Activated CD8-positive, alpha-beta T cell treated with anti-CD3 and anti-CD28 coated beads for 36 hours (primary cell): ENCODE data around the gene ABHD14A. TPM values are rescaled to one million over a fixed set of nuclear protein-coding genes. Genes with fewer than 3 reads are reported as not detected.

Experiments
- ATAC-seq: fragments of 200-7000 bp; cut with Tn5 transposase; one replicate; pipeline ENCODE4 v1.10.0; 2021; ENCODE audit warnings: mild to moderate bottlenecking, moderate library complexity
- CTCF ChIA-PET: fragments of 350-600 bp; sonication (Branson Sonifier 250); formaldehyde crosslinking; loops from one replicate; lab custom pipeline; 2021; ENCODE audit warnings: antibody characterized with exemption; lab: Charles Lee
- POLR2A ChIA-PET: fragments of 350-600 bp; sonication (Branson Sonifier 250); formaldehyde crosslinking; loops from one replicate; lab custom pipeline; 2021; ENCODE audit warnings: antibody characterized with exemption; lab: Charles Lee
- DNase-seq: peaks from one replicate; pipeline ENCODE4 v3.0.0-alpha.2; 2020
- H3K27ac Mint-ChIP-seq: one replicate; pipeline ENCODE4 v1.8.0; 2021; ENCODE audit warnings: mild to moderate bottlenecking, mixed read lengths
- H3K27me3 Mint-ChIP-seq: one replicate; pipeline ENCODE4 v1.8.0; 2021; ENCODE audit warnings: mixed read lengths
- H3K36me3 Mint-ChIP-seq: one replicate; pipeline ENCODE4 v1.8.0; 2021; ENCODE audit warnings: low read depth, mixed read lengths
- H3K4me1 Mint-ChIP-seq: one replicate; pipeline ENCODE4 v1.8.0; 2021; ENCODE audit warnings: low read depth, mixed read lengths
- H3K4me3 Mint-ChIP-seq: one replicate; pipeline ENCODE4 v1.8.0; 2021; ENCODE audit warnings: mild to moderate bottlenecking, moderate library complexity, mixed read lengths
- H3K9me3 Mint-ChIP-seq: one replicate; pipeline ENCODE4 v1.8.0; 2021; ENCODE audit warnings: mixed read lengths
- intact Hi-C: fragments of 100-400 bp; cut with micrococcal nuclease; formaldehyde crosslinking; loops from one replicate; pipeline ENCODE4 v1.10.0; 2022
- total RNA-seq, 2 experiments: library from RNA; stranded (reverse); gene quantifications; one replicate each; pipeline ENCODE4 v1.2.3, GENCODE V29; 2021
- TF ChIP-seq, protein P1 (sequence below): fragments of 200-600 bp; IDR thresholded peaks from one replicate; pipeline ENCODE4 v1.8.0; 2022; ENCODE audit warnings: antibody characterized with exemption, mild to moderate bottlenecking

Gene ABHD14A
- total RNA-seq, 2 experiments from 2014 or later, result 8.9 to 9.5 TPM

- DNase-seq (no peak), ATAC-seq (no peak)
- no peaks in the 10 kb centered on the region for H3K9me3 Mint-ChIP-seq
- ChIA-PET POLR2A (no interaction called here), CTCF (no interaction called here)
- no peak overlapping the region for H3K4me3 Mint-ChIP-seq
- TF ChIP-seq, protein P1, sequence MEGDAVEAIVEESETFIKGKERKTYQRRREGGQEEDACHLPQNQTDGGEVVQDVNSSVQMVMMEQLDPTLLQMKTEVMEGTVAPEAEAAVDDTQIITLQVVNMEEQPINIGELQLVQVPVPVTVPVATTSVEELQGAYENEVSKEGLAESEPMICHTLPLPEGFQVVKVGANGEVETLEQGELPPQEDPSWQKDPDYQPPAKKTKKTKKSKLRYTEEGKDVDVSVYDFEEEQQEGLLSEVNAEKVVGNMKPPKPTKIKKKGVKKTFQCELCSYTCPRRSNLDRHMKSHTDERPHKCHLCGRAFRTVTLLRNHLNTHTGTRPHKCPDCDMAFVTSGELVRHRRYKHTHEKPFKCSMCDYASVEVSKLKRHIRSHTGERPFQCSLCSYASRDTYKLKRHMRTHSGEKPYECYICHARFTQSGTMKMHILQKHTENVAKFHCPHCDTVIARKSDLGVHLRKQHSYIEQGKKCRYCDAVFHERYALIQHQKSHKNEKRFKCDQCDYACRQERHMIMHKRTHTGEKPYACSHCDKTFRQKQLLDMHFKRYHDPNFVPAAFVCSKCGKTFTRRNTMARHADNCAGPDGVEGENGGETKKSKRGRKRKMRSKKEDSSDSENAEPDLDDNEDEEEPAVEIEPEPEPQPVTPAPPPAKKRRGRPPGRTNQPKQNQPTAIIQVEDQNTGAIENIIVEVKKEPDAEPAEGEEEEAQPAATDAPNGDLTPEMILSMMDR, result no peak
- H3K4me1 Mint-ChIP-seq, result no peaks in the 10 kb centered on the region
- H3K36me3 Mint-ChIP-seq, result no peaks in the 10 kb centered on the region
- H3K27me3 Mint-ChIP-seq, result no peaks in the 10 kb centered on the region
- intact Hi-C loops, result no loop called here
- no peak overlapping the region for H3K27ac Mint-ChIP-seq
Measured at GRCh38 chr3:52025453-52025852, 50.6 kb downstream of the ABHD14A start.

- CTCF ChIA-PET, result no interaction called here
Measured at GRCh38 chr3:52026041-52026440, 51.2 kb downstream of the ABHD14A start.

DNA sequence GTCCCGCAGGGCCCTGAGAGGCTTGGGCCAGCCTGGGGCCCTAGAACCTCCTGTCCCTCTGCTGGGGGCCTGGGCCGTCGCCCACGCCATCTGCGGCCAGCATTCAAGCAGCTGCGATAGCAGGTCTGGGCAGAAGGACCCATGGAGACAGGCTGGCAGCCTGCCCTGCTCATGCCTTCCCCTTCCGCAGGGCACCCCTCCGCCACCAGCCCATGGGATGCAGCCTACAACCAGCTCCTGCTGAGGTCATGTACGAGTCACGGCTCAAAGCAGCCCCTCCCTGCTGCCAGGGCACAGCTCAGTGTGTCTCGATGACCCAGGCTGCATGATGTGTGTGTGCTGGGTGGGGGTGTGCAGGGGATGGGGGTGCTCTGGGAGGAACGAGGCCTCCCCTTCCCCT is 53.7 kb downstream of the ABHD14A start:
- CTCF ChIA-PET, result no interaction called here
- intact Hi-C loops, result no loop called here
- H3K27me3 Mint-ChIP-seq, result no peaks in the 10 kb centered on the region

More at GRCh38 chr3:52026041-52026440, 51.2 kb downstream of the ABHD14A start:
- TF ChIP-seq, protein P1, result no peak
- Mint-ChIP-seq H3K36me3 (no peaks in the 10 kb centered on the region), H3K27ac (no peak overlapping the region), H3K9me3 (no peaks in the 10 kb centered on the region), H3K27me3 (no peaks in the 10 kb centered on the region), H3K4me3 (no peak overlapping the region), H3K4me1 (no peaks in the 10 kb centered on the region)
- POLR2A ChIA-PET, result no interaction called here
- intact Hi-C loops, result no loop called here
- ATAC-seq (no peak), DNase-seq (no peak)

GRCh38 chr3:52029053-52029452 is 54.2 kb downstream of the ABHD14A start:
- Mint-ChIP-seq H3K4me1 (no peaks in the 10 kb centered on the region), H3K4me3 (no peak overlapping the region), H3K27ac (no peak overlapping the region), H3K9me3 (no peaks in the 10 kb centered on the region), H3K36me3 (no peaks in the 10 kb centered on the region), H3K27me3 (no peaks in the 10 kb centered on the region)
- DNase-seq, result no peak
- ChIA-PET CTCF (interaction anchor here (0.7 to 1.5 kb wide), 2 partner anchors 15 to 17 kb away, joined by 3 to 4 read pairs; no protein-coding TSS in a partner anchor), POLR2A (interaction anchor here (0.9 kb wide), 1 partner anchor 19 kb away, joined by 4 read pairs; no protein-coding TSS in a partner anchor)
- TF ChIP-seq, protein P1, result no peak
- intact Hi-C loops, result no loop called here
- no peak for ATAC-seq

More for the DNA sequence above, 53.7 kb downstream of the ABHD14A start:
- Mint-ChIP-seq H3K27ac (no peak overlapping the region), H3K9me3 (no peaks in the 10 kb centered on the region), H3K36me3 (no peaks in the 10 kb centered on the region), H3K4me3 (no peak overlapping the region), H3K4me1 (no peaks in the 10 kb centered on the region)
- POLR2A ChIA-PET, result interaction anchor here (0.7 to 0.9 kb wide), 2 partner anchors 20 to 63 kb away, joined by 3 to 4 read pairs; no protein-coding TSS in a partner anchor
- TF ChIP-seq, protein P1, result no peak
- no peak for ATAC-seq
- DNase-seq, result no peak

DNA sequence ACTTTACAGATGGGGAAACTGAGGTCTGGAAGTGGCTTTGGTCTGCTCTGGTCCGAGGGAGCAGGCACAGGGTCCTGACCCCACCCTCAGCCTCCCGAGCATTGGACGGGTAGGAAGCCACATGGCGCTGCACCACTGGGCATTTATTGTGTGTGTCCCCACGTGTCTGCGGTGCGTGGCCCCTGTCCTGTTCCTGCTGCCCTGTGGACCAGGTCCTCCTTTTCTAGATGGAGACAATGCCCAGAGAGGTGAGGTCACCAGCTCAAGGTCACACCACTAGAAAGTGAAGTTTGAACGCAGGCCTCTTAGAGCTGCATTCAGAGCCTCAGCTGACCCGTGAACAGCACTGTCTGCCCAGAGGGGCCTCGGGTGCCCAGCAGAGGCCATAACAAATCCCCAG is 54.7 kb downstream of the ABHD14A start:
- H3K4me1 Mint-ChIP-seq, result no peaks in the 10 kb centered on the region
- no peaks in the 10 kb centered on the region for H3K27me3 Mint-ChIP-seq
- ATAC-seq, result no peak
- POLR2A ChIA-PET, result interaction anchor here (0.6 kb wide), 1 partner anchor 15 kb away, joined by 3 read pairs; no protein-coding TSS in a partner anchor
- no peaks in the 10 kb centered on the region for H3K9me3 Mint-ChIP-seq
- H3K36me3 Mint-ChIP-seq, result no peaks in the 10 kb centered on the region
- no peak for DNase-seq
- intact Hi-C loops, result no loop called here
- H3K27ac Mint-ChIP-seq, result no peak overlapping the region
- H3K4me3 Mint-ChIP-seq, result no peak overlapping the region
- TF ChIP-seq, protein P1, result no peak
- CTCF ChIA-PET, result interaction anchor here (0.7 to 1.5 kb wide), 2 partner anchors 16 to 17 kb away, joined by 3 to 4 read pairs; no protein-coding TSS in a partner anchor

Other genes starting within 250 kb of the ABHD14A start
- gene IQCF6, start 195.8 kb upstream of the ABHD14A start, total RNA-seq, result not detected
- gene IQCF2, start 113.4 kb upstream of the ABHD14A start, total RNA-seq, result not detected
- gene IQCF5, start 99.5 kb upstream of the ABHD14A start, total RNA-seq, result not detected
- not detected for gene IQCF1, start 71.7 kb upstream of the ABHD14A start, total RNA-seq
- 10 to 100 TPM; 40.0 to 40.7 TPM for gene RRP9, start 33.2 kb upstream of the ABHD14A start, total RNA-seq
- gene PARP3, start 32.7 kb upstream of the ABHD14A start, total RNA-seq, result 10 to 100 TPM; 11.5 to 12.7 TPM
- gene GPR62, start 19.7 kb upstream of the ABHD14A start, total RNA-seq, result not detected
- 1 to 10 TPM; 8.4 to 9.6 TPM for gene PCBP4, start 7.6 kb upstream of the ABHD14A start, total RNA-seq
- gene ABHD14B, start 1.0 kb upstream of the ABHD14A start, total RNA-seq, result 10 to 100 TPM; 70.7 to 73.6 TPM
- 10 to 100 TPM; 61.8 to 64.5 TPM for gene ACY1, start 8.5 kb downstream of the ABHD14A start, total RNA-seq
- gene RPL29, start 20.8 kb downstream of the ABHD14A start, total RNA-seq, result 1,000 to 10,000 TPM; 2,039 to 2,045 TPM
- gene DUSP7, start 81.5 kb downstream of the ABHD14A start, total RNA-seq, result 10 to 100 TPM; 19.6 to 21.6 TPM
- 10 to 100 TPM; 21.2 to 23.5 TPM for gene POC1A, start 179.4 kb downstream of the ABHD14A start, total RNA-seq
- 10 to 100 TPM; 54.3 to 54.6 TPM for gene ALAS1, start 223.1 kb downstream of the ABHD14A start, total RNA-seq